Measurements from ENCODE around the gene FAM107B. TPM values are rescaled to one million over a fixed set of nuclear protein-coding genes. Genes with fewer than 3 reads are reported as not detected.

Gene FAM107B
- total RNA-seq, 1 donor from 2014 or later = 36.6 TPM

DNA sequence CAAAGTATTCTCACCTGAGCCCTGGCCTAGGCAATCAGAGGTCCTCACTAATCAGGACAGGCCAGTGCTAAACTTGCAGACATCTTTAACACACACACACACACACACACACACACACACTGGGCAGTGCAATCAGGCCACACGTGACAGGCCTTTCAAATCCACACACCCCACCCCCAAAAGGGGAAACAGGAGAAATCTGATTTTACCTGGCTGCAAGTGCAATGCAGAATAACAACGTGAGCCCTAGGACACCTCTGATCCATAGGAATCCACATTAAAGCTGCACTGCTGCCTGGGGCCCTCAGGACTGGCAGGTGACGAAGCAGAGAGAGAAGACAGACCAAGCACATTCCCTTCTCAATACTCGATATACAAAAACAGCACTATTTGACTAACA, 218.9 kb downstream of the FAM107B start:
- DNase-seq = no peak

DNA sequence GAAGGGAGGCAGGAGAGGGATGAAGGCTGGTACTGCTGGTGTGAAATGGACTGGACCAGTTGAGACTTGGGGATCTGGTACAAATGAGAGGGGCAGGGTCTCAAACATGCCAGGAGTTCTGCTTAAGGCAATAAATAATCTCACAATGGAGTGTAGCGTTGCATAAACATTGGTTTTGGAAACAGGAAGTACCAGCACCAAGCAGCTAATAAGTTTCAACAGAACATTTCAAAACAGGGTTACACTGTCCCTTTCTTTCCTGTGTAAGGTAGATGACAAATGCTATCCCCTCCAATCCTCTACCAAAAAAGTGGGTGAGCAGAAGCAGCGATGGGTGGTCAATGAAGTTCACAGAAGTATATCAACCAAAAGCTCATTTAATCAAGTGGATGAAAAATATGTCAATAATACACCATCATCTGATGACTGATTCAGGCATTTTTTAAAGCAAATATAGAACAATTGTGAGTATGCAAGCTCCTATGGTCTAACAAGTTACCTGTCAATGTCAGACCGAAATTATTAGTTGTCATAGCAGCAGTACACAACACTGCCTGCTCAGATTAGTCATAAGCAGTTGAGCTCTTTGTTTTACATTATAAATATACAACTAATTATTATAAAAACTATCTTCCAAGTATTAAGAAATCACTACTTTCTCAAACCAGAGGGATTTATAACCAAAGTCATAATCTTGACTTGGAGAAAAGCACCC, 220.0 kb downstream of the FAM107B start:
- DNase-seq = no peak

DNA sequence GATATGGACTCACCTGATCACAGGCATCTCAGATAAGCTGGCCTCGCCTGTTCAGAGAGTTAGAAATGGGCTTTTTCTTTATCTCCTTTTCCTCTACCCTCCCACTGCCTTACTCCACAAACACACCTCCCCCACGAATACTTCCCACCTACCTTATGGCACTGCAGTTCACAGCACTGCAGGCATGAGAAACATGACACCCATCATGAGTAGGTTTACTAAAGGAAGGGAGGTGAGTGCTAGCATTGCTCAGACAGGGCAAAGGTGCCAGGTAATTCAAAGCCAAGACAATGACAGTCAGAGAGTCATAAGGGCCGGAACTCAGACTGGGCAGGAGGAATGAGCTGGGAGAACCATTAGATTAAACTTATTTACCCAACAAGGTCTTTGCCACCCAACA, 220.6 kb downstream of the FAM107B start:
- DNase-seq = no peak

DNA sequence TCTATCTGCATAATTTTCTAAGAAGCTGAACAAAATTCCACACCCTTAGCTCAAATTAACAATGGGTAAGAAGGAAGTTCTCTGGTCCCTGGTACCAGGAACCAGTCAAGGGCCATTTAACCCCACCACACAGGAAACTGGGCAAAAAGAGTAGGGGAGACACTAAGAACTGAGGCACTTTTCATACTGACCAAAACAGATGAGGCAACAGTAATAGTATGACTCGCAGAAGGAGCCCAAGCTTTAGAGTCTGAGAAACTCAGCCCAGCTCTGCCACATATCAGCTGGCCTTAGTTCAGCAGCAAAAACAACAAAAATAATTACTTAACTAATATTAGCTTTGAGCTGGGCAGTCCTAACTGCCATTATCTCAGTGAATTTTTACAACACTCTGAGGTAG, 221.2 kb downstream of the FAM107B start:
- DNase-seq = no peak

DNA sequence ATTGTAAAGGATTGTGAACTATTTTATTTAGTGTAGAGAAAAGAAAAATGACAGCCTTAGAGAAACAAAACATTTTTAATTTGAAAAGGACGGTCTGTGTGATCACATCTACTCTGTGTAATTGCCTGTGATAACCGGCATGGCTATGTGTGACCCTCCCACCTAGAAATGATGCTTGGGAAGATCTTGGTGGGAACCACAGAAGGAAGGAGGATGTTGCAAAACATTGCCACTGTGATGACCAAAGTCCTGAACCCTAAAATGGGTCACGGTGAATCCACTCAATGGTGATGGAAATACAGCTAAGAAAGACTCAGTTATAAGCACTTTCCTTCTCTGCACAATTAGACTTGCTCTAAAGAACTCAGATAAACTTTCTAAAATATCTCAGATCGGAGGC, 222.7 kb downstream of the FAM107B start:
- DNase-seq = no peak

DNA sequence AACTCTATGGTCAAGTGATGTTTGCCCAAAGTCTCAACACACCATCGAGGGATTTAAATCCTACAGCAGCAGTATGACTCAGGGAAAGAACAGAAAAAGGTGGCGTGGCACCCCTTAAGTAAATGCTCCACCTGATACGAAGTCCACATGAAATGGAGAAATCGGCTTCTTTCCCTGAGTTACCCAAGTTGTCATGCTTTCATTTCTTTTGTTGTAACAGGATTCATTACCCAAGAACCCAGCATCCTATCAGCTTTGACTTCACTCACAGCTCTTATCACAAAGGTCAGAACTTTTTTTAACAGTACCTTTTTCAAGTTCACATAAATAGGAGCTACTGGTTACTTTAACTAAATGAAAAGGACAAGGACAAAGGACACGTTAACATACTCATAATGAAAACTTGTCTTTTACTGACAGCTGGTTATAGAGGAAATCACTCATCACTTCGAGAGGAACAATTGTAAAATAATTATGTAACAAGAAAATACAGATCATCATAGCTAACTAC, 224.2 kb downstream of the FAM107B start:
- no peak for DNase-seq

DNA sequence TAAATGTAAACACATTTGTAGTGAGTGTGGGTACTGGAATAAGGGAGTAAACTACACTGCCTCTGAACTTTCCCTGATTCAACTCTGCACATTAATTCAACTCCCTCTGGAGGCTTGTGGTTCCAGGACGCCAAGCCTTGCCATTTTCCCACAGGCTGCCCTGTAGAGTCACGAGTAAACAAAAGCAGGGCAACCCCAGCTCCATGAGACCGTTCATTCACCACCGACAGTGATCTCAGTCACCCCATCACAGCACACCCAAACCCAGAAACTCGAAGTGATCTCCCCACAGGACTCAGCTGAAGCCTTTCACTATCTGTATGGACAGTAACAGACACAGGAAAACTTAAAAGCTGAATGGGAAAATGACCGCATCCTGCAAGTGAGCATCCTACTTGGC, 225.2 kb downstream of the FAM107B start:
- no peak for DNase-seq

DNA sequence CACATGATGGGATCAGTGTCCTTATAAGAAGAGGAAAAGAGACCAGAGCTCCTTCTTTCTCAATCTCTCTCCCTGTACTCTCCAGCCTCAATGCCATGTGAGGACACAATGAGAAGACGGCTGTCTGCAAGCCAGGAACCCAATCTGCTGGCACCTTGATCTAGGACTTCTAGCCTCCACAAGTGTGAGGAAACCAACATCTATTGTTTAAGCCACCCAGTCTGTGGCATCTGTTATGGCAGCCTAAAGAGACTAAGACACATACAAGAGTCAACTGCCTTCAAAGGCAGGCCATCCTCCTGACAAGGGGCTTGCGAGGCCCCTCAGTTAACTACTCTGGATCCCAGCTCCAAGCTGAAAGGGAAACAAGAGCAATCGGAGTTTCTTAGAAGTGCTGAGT, 225.7 kb downstream of the FAM107B start:
- DNase-seq = no peak

DNA sequence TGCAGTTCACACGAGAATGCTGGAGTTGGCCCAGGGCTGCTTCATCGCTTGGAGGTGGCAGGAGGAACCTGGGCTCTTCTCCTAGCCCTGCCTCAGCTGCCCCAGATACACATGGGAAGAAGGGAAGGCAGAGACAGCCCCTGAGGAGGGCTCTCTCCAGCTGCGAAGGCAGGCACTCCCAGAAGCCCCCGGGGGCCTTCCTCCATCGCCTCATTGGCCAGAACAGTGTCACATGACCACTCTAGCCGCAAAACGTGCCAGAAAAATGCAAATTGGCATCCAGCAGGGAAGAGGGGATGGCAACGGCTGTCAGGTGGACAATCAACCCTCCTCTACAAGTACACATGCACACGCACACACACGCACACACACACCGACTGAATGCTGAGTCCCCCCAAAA, 226.2 kb downstream of the FAM107B start:
- DNase-seq = no peak

DNA sequence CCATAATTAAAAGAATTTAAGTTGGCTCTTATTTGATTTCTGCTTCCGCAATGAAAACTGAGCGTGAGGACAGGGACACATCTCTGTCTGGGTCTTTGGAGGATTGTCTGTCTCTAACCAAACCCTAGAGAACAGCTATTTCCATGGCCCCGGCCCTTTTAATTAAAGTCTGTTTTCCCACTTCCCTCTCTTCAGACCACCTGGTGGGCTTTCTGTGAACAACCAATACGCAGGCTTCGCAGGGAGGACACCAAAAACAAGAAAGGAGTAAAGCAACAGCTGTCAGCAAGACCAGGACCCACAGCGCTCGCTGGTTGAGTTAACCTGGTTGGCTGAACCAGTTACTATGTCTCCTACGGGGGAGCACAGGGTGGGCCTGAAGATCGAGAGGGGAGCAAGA, 226.9 kb downstream of the FAM107B start:
- DNase-seq = peak; percentile 66

DNA sequence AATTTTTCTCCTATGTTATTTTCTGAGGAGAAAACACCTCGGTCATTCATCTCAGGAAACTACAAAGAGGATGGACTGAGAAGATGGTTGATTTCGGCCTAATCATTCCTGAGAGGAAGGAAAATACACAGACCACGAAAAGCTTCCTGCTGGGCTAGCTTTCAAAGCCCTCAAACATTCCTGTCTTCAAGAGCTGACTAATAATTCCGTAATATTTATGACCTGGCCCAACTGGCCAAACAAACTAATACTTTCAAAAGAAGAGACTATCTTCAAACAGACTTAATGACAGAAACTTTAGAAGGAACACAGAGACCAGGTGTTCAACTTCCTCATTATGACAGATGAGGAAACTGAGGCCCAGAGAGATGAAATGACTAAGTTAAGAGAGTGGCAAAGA, 228.9 kb downstream of the FAM107B start:
- no peak for DNase-seq

DNA sequence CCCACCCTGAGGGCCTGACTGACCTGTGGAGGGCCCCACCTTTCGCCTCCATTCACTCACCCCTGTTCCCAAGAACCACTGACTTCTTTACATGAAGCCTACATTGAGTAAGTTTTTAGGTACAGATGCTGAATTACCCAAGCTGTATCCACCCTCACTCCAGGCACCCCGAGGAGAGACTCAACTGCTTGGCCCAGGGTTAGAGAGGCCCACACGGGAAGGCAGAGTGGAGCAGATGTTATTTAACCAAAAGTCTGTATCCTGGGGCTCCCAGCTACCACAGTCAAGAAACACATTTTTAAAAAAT, 230.8 kb downstream of the FAM107B start:
- no peak for DNase-seq

DNA sequence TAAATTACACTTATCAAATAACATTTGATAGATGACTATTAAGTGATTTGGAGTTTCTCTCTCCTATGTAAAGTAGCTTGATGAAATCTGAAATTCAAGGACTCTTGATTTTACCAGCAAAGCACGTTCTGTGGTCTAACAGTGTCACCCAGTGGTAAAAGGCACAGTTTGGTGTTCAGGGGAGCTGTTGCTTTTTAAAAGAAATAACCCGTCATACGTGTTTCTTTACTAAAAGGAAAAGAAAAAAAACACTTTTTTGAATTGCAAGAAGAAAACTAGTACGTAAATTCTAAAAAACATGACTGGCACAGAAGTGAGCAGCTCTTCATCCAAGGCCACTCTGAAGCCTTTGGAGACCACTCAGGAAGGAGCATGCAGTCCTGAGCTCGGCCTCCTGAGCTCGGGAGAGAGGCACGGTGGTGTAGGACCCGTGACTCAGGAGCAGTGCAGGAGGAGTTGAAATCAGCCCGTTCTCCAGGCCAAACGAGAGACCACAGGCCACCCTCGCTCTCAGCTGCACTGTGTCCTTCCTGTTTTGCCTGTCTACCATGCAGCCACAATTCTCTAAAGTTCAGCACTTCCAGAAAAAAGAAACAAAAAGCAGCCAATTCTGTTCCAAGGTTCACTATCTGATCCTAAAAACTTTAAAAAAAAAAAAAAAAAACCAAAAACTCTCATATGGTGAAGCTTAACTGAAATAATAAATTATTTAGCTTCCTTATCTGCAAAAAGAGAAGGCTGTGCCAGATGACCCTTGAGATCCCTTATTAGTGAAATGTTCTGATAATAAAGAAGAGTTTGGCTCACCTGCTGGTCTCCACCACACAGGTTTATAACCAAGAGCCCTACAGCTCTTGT, 231.4 kb downstream of the FAM107B start:
- DNase-seq = peak; percentile 57

DNA sequence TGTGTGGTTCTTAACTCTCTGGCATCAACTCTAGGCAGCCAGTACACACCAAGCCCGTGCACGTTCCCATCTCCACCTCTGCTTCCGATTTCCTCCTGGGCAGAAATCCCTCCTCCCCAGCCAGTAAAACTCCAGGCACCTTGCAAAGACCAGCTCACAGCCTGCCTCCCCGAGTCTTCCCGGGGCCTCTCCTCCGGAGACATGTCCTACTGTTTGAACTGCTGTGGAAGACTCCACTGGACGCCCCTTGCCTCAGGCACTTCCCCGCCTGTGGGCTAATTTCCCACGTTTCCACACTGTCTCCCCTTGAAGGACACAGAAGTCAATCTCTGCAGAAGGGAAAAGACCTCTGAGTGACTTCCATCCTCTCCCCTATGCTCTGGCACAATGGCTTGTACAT, 233.3 kb downstream of the FAM107B start:
- DNase-seq = no peak

DNA sequence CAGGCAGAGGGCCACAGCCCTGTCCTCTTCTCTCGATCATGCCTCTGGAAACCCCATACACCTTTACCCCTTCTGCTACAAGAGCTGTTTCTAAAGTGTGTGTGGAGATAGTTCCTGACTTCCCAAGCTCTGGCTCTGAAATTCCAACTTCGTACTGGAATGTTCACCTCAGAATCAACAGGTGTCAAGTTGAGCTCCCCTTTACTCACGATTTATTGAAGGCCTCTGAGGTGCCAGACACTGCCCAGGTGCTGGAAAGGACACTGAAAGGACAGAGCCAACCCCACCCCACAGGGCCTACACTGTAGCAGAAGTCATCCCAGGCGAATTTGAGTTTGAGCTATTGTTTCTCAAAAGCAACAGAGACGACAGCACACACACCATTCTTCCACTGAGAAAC, 234.1 kb downstream of the FAM107B start:
- no peak for DNase-seq

DNA sequence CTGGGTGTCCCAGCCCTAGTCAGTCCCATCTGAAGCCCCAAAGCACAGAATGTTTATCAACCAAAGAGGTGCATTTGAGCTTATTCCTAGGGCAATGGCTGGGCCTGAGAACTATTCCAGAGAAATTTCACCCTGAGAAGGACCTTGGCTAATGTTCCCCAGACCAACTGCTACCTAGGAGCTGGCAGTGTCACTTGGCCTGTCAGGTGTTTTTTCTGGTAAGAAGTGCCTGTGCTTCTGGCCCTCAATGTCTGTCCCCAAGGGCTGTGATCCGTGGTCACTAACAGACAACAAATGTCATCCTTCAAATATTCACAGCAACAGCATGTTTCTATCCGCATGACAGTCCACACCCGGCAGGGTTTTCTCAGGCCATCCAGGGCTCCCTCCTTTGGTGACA, 234.6 kb downstream of the FAM107B start:
- DNase-seq = no peak

DNA sequence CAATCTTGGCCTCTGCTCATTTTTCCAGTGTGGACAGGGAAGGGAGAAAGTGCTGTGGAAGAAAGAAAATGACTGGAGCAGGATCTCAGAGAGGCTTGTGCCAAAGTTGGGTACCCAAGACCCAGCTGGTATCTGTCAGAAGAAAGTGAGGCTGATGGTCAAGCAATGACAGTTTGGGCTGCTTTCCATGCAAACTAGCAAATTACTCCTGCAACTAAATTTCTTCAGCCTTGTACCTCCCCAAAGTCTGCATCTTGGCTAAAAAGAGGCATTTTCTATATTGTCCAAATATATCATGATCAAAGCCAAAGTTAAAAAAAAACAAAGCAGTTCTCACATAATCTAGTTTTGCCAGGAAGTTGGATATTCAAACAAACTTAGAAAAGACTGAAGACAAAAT, 235.5 kb downstream of the FAM107B start:
- no peak for DNase-seq

DNA sequence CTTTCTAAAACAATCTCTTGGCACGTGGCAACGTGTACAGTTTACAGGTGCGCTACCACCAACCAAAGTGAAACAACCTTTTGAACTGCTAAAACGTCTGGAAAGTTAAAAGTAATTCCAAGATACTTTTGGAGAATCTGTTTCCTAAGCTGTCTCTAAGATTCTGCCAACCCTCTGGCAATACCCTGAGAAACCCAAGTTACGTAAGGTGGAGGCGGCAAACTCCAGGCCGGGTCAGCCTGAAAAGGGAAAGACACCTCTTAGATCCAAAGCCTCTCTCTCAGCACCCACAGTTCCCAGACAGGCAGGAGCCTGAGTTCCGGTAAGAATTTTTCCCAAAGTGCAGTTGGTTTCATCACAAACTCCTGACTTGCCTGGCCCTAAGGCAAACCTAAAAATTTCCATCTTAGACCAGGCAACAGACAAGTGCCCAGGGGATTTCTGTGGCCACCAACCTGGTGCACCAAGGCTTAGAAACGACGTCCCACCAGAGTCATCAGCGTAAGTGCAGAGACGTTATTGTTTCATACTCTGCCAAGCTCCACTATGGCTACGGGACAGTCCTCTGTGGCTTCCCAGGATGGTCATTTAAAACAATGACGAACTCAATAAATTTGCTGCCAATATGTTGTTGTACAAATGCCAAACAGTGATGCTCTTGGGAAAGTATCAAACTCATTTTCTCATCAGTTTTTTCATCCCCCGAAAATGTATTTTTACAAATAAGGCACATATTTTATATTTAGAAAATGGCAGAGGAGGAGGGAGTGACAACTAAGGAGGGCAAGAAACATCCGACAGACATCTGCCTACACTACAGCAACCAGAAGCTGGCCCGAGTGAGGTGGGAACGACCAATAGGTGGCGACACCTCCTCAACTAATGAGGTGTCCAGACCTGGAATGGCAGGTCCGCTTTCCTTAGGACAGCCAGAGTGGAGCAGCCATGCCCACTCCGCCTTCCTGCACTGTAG, 238.2 kb downstream of the FAM107B start:
- peak; percentile 74 for DNase-seq

DNA sequence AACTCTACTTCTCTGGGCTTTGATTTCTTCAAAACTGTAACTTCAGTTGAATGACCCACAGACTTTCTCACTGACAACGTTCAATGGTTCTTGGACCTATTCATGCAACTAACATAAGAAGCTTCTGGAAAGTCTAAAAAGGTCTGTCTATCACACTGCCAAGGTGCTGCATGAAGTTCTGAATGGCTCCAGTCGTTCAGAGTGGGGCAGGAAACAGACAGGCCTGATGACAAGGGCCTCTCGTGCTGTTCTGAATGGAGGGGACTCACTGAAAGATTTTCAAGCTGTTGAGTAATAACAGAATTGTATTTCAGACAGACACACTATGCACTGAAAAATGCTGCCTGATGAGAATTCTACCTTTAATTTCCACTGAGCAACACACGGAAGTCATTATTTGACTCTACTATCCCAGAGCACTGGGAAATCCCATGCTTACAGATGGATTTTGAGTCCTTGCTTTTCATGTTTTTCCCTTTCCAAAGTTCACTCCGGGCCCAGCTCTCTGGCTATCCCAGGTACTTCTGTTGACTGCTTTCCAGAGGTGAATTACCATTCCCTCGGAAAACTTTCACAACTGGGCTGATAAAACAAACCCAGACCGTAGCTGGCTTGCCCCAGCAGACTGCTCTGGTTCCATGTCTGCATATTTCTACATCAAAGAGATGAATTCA, 239.1 kb downstream of the FAM107B start:
- no peak for DNase-seq

DNA sequence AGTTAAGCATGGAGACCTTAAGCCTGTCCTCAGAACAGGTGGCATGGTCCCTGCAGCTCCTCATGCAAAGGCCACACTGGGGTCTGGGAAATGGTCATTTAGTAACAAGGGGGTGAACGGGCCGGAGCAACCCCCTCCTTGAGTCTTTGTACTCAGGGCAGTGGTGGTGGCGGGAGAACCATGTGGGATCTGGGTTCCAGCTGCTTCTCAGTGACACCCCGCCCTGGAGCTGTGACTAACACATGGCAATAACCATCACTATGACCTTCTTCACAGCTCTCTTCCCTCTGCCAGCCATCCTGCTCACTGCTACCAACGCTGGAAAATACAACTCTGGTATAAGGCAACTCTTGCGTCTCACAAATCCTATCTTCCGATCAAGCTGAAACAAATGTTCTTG, 240.5 kb downstream of the FAM107B start:
- DNase-seq = no peak

DNA sequence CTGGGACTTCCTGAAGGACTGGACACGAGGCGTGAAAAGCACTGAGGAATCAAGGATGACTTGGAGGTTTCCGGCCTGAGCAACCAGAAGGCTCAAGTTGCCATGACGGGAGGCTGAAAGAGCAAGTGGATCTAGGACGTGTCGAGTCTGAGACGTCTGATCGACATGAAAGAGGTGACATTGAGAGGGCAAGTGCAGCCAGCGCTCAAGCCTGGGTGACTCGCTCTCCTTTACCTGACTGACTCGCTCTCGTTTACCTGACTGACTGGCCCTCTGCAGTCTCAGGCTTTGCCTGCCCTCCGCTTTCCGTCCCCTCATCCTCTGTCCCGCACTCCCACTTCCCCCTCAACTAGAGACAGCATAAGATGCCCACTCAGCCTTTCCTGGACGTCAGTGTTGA, 241.4 kb downstream of the FAM107B start:
- DNase-seq = no peak

Measured in tongue (tissue), 2 donors.